IMR-90 (cell line): ENCODE data around the gene PODXL. TPM values are rescaled to one million over a fixed set of nuclear protein-coding genes. Genes with fewer than 3 reads are reported as not detected.
A peak's percentile ranks its signal among the peaks of the same experiment; 100 is the strongest.

ENCODE experiments used
- ATAC-seq: fragments of 200-7000 bp; cut with Tn5 transposase; 2 replicates; pipeline ENCODE4 v1.9.1; 2020; ENCODE audit warnings: low read depth, mild to moderate bottlenecking, moderate library complexity
- BruUV-seq: library from RNA; stranded (reverse); fragments of 400-500 nt; replicated peaks from 2 replicates; lab custom pipeline; 2021; lab: Mats Ljungman, UMichigan
- CTCF ChIA-PET: fragments of 300-600 bp; formaldehyde crosslinking; extraction: SDS; loops from one replicate; lab custom pipeline; 2021; ENCODE audit warnings: antibody characterized with exemption; lab: Yijun Ruan, JAX
- POLR2A ChIA-PET: fragments of 300-600 bp; sonication (Branson Sonifier 250); formaldehyde crosslinking; loops from one replicate; lab custom pipeline; 2022; ENCODE audit warnings: antibody characterized with exemption; ENCODE audit not compliant: unreplicated experiment; lab: Charles Lee
- DNase-seq: peaks from one replicate; pipeline ENCODE4 v3.0.0; 2013
- H2AFZ ChIP-seq: replicated peaks from 2 replicates; pipeline ENCODE3; 2013; ENCODE audit warnings: low read length, mild to moderate bottlenecking; ENCODE audit not compliant: poor library complexity
- H2AK5ac ChIP-seq: 2 replicates; pipeline ENCODE4 v1.6.1; 2013; ENCODE audit warnings: low read depth, low read length, inconsistent platforms
- H2AK9ac ChIP-seq: replicated peaks from 2 replicates; pipeline ENCODE3; 2013; ENCODE audit warnings: mild to moderate bottlenecking, low read depth, low read length, moderate library complexity; ENCODE audit not compliant: poor library complexity
- H2BK120ac ChIP-seq: 2 replicates; pipeline ENCODE4 v1.6.1; 2013; ENCODE audit warnings: low read depth, low read length, inconsistent platforms
- H2BK15ac ChIP-seq: 3 replicates; pipeline ENCODE4 v1.6.1; 2013; ENCODE audit warnings: low read depth, low read length, inconsistent platforms
- H2BK20ac ChIP-seq: 2 replicates; pipeline ENCODE4 v1.6.1; 2013; ENCODE audit warnings: low read depth, mild to moderate bottlenecking, inconsistent platforms, low read length, moderate library complexity
- H2BK5ac ChIP-seq: 2 replicates; pipeline ENCODE4 v1.6.1; 2013; ENCODE audit warnings: mild to moderate bottlenecking, low read depth, low read length, inconsistent platforms; ENCODE audit not compliant: poor library complexity, severe bottlenecking
- H3K14ac ChIP-seq: replicated peaks from 2 replicates; pipeline ENCODE4 v1.6.1; 2013; ENCODE audit warnings: low read depth, low read length, inconsistent platforms
- H3K18ac ChIP-seq: 2 replicates; pipeline ENCODE4 v1.6.1; 2013; ENCODE audit warnings: low read depth, low read length, control low read depth
- H3K23ac ChIP-seq: 2 replicates; pipeline ENCODE4 v1.6.1; 2013; ENCODE audit warnings: low read depth, low read length, inconsistent platforms
- H3K27ac ChIP-seq: 2 replicates; pipeline ENCODE4 v1.5.1; 2013; ENCODE audit warnings: mild to moderate bottlenecking, control low read depth, low read length; ENCODE audit not compliant: insufficient read depth
- H3K27me3 ChIP-seq: 2 replicates; pipeline ENCODE4 v1.6.1; 2013; ENCODE audit warnings: low read length; ENCODE audit not compliant: control insufficient read depth, insufficient read depth
- H3K36me3 ChIP-seq: 2 replicates; pipeline ENCODE4 v1.6.1; 2013; ENCODE audit warnings: low read length, mixed read lengths; ENCODE audit not compliant: control insufficient read depth, insufficient read depth
- H3K4ac ChIP-seq: 2 replicates; pipeline ENCODE4 v1.6.1; 2013; ENCODE audit warnings: low read depth, low read length, inconsistent platforms
- H3K4me1 ChIP-seq: 2 replicates; pipeline ENCODE4 v1.6.1; 2013; ENCODE audit warnings: low read length, mixed read lengths; ENCODE audit not compliant: control insufficient read depth, insufficient read depth
- H3K4me2 ChIP-seq: 2 replicates; pipeline ENCODE4 v1.6.1; 2013; ENCODE audit warnings: low read depth, mild to moderate bottlenecking, control low read depth, low read length, moderate library complexity
- H3K4me3 ChIP-seq: 2 replicates; pipeline ENCODE4 v1.5.1; 2013; ENCODE audit warnings: low read depth, mild to moderate bottlenecking, control low read depth, low read length, moderate library complexity; ENCODE audit not compliant: insufficient read depth
- H3K56ac ChIP-seq: 2 replicates; pipeline ENCODE4 v1.6.1; 2013; ENCODE audit warnings: low read length, inconsistent platforms; ENCODE audit not compliant: insufficient read depth; ENCODE audit errors: extremely low read depth
- H3K79me1 ChIP-seq, 2 experiments: 2 replicates each; pipeline ENCODE4 v1.6.1; 2013; ENCODE audit warnings: low read length in 2 of 2, inconsistent platforms in 1 of 2, low read depth in 1 of 2
- H3K9ac ChIP-seq: 2 replicates; pipeline ENCODE4 v1.6.1; 2013; ENCODE audit warnings: low read depth, low read length, control low read depth
- H3K9me1 ChIP-seq: 2 replicates; pipeline ENCODE4 v1.6.1; 2013; ENCODE audit warnings: low read length, inconsistent platforms; ENCODE audit not compliant: insufficient read depth
- H3K9me3 ChIP-seq: 2 replicates; pipeline ENCODE4 v1.6.1; 2013; ENCODE audit warnings: low read length; ENCODE audit not compliant: control insufficient read depth, insufficient read depth
- H4K20me1 ChIP-seq: 2 replicates; pipeline ENCODE4 v1.6.1; 2013; ENCODE audit warnings: low read length, inconsistent platforms; ENCODE audit not compliant: insufficient read depth
- H4K5ac ChIP-seq: 2 replicates; pipeline ENCODE4 v1.6.1; 2013; ENCODE audit warnings: mild to moderate bottlenecking, low read depth, low read length, control low read depth
- H4K8ac ChIP-seq, 2 experiments: 2 replicates each; pipeline ENCODE4 v1.6.1; 2013; ENCODE audit warnings: low read depth in 2 of 2, low read length in 2 of 2, control low read depth in 1 of 2, inconsistent platforms in 1 of 2
- H4K91ac ChIP-seq: 2 replicates; pipeline ENCODE4 v1.6.1; 2013; ENCODE audit warnings: low read depth, low read length, inconsistent platforms; ENCODE audit not compliant: insufficient read depth
- BHLHE40 ChIP-seq: fragments of 150-350 bp; IDR thresholded peaks from 2 replicates; pipeline ENCODE4 v1.6.1; 2016; ENCODE audit warnings: mild to moderate bottlenecking, low read depth, low read length
- CEBPB ChIP-seq: IDR thresholded peaks from 2 replicates; pipeline ENCODE4 v1.6.1; 2012; ENCODE audit warnings: low read depth, low read length, improper control_type of control experiment
- CHD1 ChIP-seq: IDR thresholded peaks from 2 replicates; pipeline ENCODE4 v1.6.1; 2012; ENCODE audit warnings: low read depth, low read length, improper control_type of control experiment
- ELK1 ChIP-seq: fragments of 150-350 bp; IDR thresholded peaks from 2 replicates; pipeline ENCODE4 v1.6.1; 2016; ENCODE audit warnings: low read depth, mild to moderate bottlenecking, low read length, moderate library complexity, borderline replicate concordance
- MAFK ChIP-seq: IDR thresholded peaks from 2 replicates; pipeline ENCODE4 v1.6.1; 2012; ENCODE audit warnings: low read depth, low read length, improper control_type of control experiment
- NFE2L2 ChIP-seq: fragments of 150-350 bp; IDR thresholded peaks from 2 replicates; pipeline ENCODE4 v1.6.1; 2016; ENCODE audit warnings: low read depth, mild to moderate bottlenecking, low read length
- POLR2A ChIP-seq: IDR thresholded peaks from 2 replicates; pipeline ENCODE4 v1.6.1; 2012; ENCODE audit warnings: mild to moderate bottlenecking, low read depth, low read length
- RAD21 ChIP-seq: IDR thresholded peaks from 2 replicates; pipeline ENCODE4 v1.6.1; 2012; ENCODE audit warnings: low read length, improper control_type of control experiment
- RCOR1 ChIP-seq: IDR thresholded peaks from 2 replicates; pipeline ENCODE4 v1.6.1; 2012; ENCODE audit warnings: mild to moderate bottlenecking, low read length, improper control_type of control experiment; ENCODE audit not compliant: insufficient replicate concordance
- SMC3 ChIP-seq: fragments of 150-350 bp; IDR thresholded peaks from 2 replicates; pipeline ENCODE4 v1.6.1; 2016; ENCODE audit warnings: low read depth, mild to moderate bottlenecking, antibody characterized with exemption, low read length, moderate library complexity
- USF2 ChIP-seq: fragments of 150-350 bp; IDR thresholded peaks from 2 replicates; pipeline ENCODE4 v1.6.1; 2017; ENCODE audit warnings: mild to moderate bottlenecking, antibody characterized with exemption, low read length, low read depth
- WGBS, 2 experiments: methylation state at CpG; one replicate each; pipeline versions ENCODE4 v1.1.5 to v1.1.7; 2013; ENCODE audit warnings: missing lambda C conversion rate in 2 of 2; ENCODE audit not compliant: insufficient read length in 1 of 2; ENCODE audit errors: extremely low coverage in 2 of 2; 5-methylcytosine and 5-hydroxymethylcytosine counted together
- dilution Hi-C: fragments of 300-500 bp; cut with HindIII; formaldehyde crosslinking; loops from one replicate; pipeline ENCODE4 v1.14.3; 2018; ENCODE audit warnings: low sequenced_read_pairs; ENCODE audit not compliant: unreplicated experiment
- in situ Hi-C: fragments of 300-500 bp; cut with MboI; formaldehyde crosslinking; loops from 3 replicates; pipeline ENCODE4 v1.14.3; 2019; ENCODE audit warnings: low sequenced_read_pairs, inconsistent platforms, mixed read lengths
- intact Hi-C: fragments of 100-400 bp; cut with micrococcal nuclease; formaldehyde crosslinking; loops from 2 replicates; pipeline ENCODE4 v1.10.0; 2022
- polyA plus RNA-seq, 3 experiments: library from polyadenylated mRNA; depleted of rRNA; stranded (reverse); fragments of >200 nt; gene quantifications; 2 replicates each; pipeline ENCODE4 v1.2.3, GENCODE V29; 2012; ENCODE audit warnings: low replicate concordance in 1 of 3
- total RNA-seq: library from RNA; depleted of rRNA; stranded (reverse); fragments of >200 nt; gene quantifications from 2 replicates; pipeline ENCODE4 v1.2.3, GENCODE V29; 2012
- TF ChIP-seq, protein P1 (sequence below): conservative IDR thresholded peaks from 2 replicates; pipeline ENCODE4 v1.5.1; 2012; ENCODE audit warnings: mild to moderate bottlenecking, low read depth, low read length, improper control_type of control experiment

Gene PODXL
- total and polyA plus RNA-seq, 2 of the 4 experiments (the other 2 are of a cell fraction) = 1.3 to 3.8 TPM

DNA sequence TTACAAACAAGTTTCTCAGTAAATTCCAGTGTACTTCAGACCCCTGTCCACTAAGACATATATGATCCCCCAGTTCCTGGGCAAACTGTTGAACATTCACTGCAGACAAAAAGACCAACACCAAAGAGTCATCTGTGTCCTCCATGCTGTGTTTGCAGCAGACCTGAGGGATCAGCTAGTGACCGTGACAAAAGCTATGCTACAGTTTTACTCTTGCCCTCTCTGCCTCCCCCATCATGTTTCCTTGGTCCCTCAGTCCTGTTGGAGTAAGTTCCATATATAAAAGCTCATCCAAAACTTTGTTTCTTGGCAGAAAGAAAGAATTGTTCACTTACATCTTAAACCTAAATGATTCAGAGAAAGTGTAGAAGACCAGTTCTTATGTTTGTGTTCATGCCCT, 56.1 kb downstream of the PODXL start:
- Histone ChIP-seq H3K23ac (no peak overlapping the region), H4K20me1 (peaks cover 13% of the 10 kb centered on the region), H4K8ac (no peak overlapping the region), H2BK15ac (peak overlapping the region; percentile 29; the same call in 1 of the 3 replicates), H2AK9ac (no peak overlapping the region), H3K9me3 (no peaks in the 10 kb centered on the region), H4K91ac (no peak overlapping the region), H3K27ac (no peak overlapping the region), H3K18ac (no peak overlapping the region), H2BK20ac (no peak overlapping the region), H2BK120ac (no peak overlapping the region), H3K4me1 (peaks cover 26% of the 10 kb centered on the region), H3K14ac (no peak overlapping the region), H3K79me1 (peaks cover 0 to 8% of the 10 kb centered on the region in 2 experiments; a peak in 1 of 4 replicates), H3K4me3 (no peak overlapping the region), H2AFZ (no peak overlapping the region), H3K27me3 (no peaks in the 10 kb centered on the region), H3K4me2 (no peak overlapping the region), H2AK5ac (no peak overlapping the region), H3K36me3 (peaks cover 3% of the 10 kb centered on the region; the same call in 1 of the 2 replicates), H4K5ac (no peak overlapping the region), H3K56ac (no peak overlapping the region), H3K9me1 (peaks cover 27% of the 10 kb centered on the region), H3K9ac (no peak overlapping the region), H2BK5ac (no peak overlapping the region), H3K4ac (peak overlapping the region; percentile 49; the same call in 1 of the 2 replicates)
- ChIA-PET CTCF (interaction anchor here (0.8 to 1.5 kb wide), 3 partner anchors 9 to 125 kb away, joined by 3 to 4 read pairs (median 4); no protein-coding TSS in a partner anchor), POLR2A (no interaction called here)
- TF ChIP-seq RCOR1 (no peak), CEBPB (no peak), CHD1 (no peak), MAFK (no peak), NFE2L2 (no peak), SMC3 (no peak), ELK1 (no peak), POLR2A (no peak), USF2 (no peak), RAD21 (no peak), BHLHE40 (no peak)
- TF ChIP-seq, protein P1, sequence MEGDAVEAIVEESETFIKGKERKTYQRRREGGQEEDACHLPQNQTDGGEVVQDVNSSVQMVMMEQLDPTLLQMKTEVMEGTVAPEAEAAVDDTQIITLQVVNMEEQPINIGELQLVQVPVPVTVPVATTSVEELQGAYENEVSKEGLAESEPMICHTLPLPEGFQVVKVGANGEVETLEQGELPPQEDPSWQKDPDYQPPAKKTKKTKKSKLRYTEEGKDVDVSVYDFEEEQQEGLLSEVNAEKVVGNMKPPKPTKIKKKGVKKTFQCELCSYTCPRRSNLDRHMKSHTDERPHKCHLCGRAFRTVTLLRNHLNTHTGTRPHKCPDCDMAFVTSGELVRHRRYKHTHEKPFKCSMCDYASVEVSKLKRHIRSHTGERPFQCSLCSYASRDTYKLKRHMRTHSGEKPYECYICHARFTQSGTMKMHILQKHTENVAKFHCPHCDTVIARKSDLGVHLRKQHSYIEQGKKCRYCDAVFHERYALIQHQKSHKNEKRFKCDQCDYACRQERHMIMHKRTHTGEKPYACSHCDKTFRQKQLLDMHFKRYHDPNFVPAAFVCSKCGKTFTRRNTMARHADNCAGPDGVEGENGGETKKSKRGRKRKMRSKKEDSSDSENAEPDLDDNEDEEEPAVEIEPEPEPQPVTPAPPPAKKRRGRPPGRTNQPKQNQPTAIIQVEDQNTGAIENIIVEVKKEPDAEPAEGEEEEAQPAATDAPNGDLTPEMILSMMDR = no peak
- DNase-seq = no peak
- no CpG with 5 or more reads among the region's 1 CpG for WGBS, 2 experiments
- dilution Hi-C loops = no loop called here
- intact Hi-C loops = loop anchor here (2.0 kb wide), 1 partner anchor 392 kb away; no protein-coding TSS in a partner anchor
- no TSS peak for BruUV-seq
- in situ Hi-C loops = no loop called here
- ATAC-seq = no peak
